HG03175 (cell line): ENCODE measurements around the gene IP6K1.
"Not testable (repeated sequence)": the region's sequence is repeated elsewhere in the genome, so short reads cannot be mapped to it uniquely, and the experiment has no call there.

ENCODE experiments used
- ATAC-seq: cut with Tn5 transposase; IDR thresholded peaks from one replicate; pipeline ENCODE4 v1.9.1; 2021; ENCODE audit warnings: mild to moderate bottlenecking, moderate library complexity; ENCODE audit not compliant: unreplicated experiment

The IP6K1 gene

GRCh38 chr3:49769286-49769915 is 16.9 kb downstream of the IP6K1 start:
- ATAC-seq: no peak

- ATAC-seq: no peak
Observed at GRCh38 chr3:49763981-49764380, 22.4 kb downstream of the IP6K1 start.

- ATAC-seq: no peak
Observed at GRCh38 chr3:49761661-49762060, 24.7 kb downstream of the IP6K1 start.

- ATAC-seq: no peak
Observed at GRCh38 chr3:49759226-49759625, 27.1 kb downstream of the IP6K1 start.

- ATAC-seq: no peak
Observed at GRCh38 chr3:49757197-49757596, 29.1 kb downstream of the IP6K1 start.

- ATAC-seq: no peak
Observed at GRCh38 chr3:49756036-49756435, 30.3 kb downstream of the IP6K1 start.

GRCh38 chr3:49754536-49754935 is 31.8 kb downstream of the IP6K1 start:
- ATAC-seq: no peak

- no peak for ATAC-seq
Observed at GRCh38 chr3:49751501-49751900, 34.8 kb downstream of the IP6K1 start.

- ATAC-seq: no peak
Observed at GRCh38 chr3:49750056-49750455, 36.3 kb downstream of the IP6K1 start.

- not testable (repeated sequence) for ATAC-seq
Observed at GRCh38 chr3:49748874-49749273, 37.5 kb downstream of the IP6K1 start.

GRCh38 chr3:49747792-49748480 is 38.4 kb downstream of the IP6K1 start:
- ATAC-seq: no peak

- no peak for ATAC-seq
Observed at GRCh38 chr3:49745986-49746385, 40.4 kb downstream of the IP6K1 start.

GRCh38 chr3:49740427-49740826 is 45.9 kb downstream of the IP6K1 start:
- no peak for ATAC-seq

GRCh38 chr3:49738067-49738713 is 48.2 kb downstream of the IP6K1 start:
- ATAC-seq: no peak

GRCh38 chr3:49734752-49735151 is 51.6 kb downstream of the IP6K1 start:
- no peak for ATAC-seq

GRCh38 chr3:49733551-49733950 is 52.8 kb downstream of the IP6K1 start:
- no peak for ATAC-seq

GRCh38 chr3:49732597-49732996 is 53.7 kb downstream of the IP6K1 start:
- no peak for ATAC-seq

GRCh38 chr3:49729966-49730609 is 56.3 kb downstream of the IP6K1 start:
- no peak for ATAC-seq

- ATAC-seq: no peak
Observed at GRCh38 chr3:49727924-49728361, 58.4 kb downstream of the IP6K1 start.

- no peak for ATAC-seq
Observed at GRCh38 chr3:49727154-49727923, 59.0 kb downstream of the IP6K1 start.
